ENCODE results near the gene ILDR1.
"Not testable (repeated sequence)": the region's sequence is repeated elsewhere in the genome, so short reads cannot be mapped to it uniquely, and the experiment has no call there.

The ILDR1 gene

DNA sequence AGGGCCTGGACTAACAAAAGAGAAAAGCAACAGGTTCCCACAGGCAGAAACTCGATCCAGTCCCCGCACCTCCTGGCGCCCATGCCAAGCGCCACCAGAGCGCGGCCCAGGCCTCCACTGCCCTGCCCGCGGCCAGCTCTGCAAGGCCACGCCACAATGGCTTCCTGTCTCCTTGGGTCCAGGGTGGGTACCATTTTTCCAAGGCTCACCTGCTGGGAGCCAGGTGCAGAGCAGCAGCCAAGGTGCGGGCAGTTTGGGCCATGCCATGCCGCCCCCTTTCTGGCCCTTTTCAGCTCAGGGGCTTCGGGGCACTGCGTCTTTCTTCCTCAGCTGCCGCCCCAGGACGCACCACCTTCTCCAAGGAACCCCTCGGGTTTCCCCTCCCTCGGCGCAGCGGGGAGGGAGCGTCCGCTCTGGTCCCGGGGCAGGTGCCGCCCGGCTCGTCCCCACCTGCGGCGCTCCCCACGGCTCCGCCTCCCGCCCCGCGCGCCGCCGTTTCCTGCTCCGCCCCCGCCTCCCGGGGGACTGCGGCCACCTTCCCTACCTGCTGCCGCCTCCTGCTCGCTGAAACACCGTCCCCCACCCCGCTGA is at the start of gene ILDR1:
ILDR1 (minus strand) TSS at position 437 of the 591 bp plus-strand sequence; CDS start at position 267, 170 bp downstream.
- peak; percentile 43 for DNase-seq

DNA sequence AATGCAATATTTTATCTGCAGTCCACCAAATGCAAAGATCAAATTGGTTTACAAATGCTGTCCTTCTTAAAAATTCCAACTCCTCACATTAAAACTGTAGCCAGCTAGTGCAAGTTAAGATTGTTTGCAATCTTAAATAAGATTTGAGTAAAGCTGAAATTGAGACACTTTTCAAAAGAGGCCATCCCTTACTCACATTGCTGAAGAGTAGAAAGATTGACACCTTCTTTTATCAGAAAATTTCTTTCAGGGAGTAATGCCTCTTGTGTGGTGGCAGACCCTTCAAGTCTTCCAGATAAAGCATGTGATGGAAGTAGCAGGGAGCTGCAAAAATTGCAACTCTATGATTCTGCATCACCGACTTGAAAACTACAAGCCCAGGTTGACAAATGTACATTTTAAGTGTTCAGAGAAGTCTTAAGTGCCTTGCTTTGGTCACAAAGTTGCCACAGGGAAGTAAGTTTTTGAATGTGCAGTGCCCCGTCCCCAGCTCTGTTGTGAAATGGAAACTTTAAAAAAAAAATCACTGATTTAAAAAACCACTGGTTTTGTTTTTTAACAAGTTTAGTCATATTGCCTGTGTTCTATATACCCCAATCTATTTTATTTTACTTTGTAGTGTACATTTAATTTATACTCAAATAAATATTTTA is 45.7 kb upstream of the ILDR1 start:
- no peak for DNase-seq

DNA sequence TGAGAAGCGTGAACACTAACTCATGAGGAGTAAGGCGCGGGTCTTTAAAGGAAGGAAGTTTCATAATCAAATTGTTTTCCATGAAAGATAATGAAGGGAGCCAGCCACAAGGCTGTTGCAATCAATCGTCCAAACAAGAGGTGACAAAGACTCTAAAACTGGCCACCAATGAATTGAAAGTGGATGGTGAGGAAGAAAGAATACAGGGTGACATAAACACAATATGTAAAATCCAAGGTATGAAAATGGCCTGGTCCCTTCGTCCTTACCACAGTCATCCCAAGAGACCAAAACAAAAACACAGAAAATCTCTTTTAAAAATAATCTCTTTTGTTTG is 45.1 kb upstream of the ILDR1 start:
- DNase-seq, result no peak

DNA sequence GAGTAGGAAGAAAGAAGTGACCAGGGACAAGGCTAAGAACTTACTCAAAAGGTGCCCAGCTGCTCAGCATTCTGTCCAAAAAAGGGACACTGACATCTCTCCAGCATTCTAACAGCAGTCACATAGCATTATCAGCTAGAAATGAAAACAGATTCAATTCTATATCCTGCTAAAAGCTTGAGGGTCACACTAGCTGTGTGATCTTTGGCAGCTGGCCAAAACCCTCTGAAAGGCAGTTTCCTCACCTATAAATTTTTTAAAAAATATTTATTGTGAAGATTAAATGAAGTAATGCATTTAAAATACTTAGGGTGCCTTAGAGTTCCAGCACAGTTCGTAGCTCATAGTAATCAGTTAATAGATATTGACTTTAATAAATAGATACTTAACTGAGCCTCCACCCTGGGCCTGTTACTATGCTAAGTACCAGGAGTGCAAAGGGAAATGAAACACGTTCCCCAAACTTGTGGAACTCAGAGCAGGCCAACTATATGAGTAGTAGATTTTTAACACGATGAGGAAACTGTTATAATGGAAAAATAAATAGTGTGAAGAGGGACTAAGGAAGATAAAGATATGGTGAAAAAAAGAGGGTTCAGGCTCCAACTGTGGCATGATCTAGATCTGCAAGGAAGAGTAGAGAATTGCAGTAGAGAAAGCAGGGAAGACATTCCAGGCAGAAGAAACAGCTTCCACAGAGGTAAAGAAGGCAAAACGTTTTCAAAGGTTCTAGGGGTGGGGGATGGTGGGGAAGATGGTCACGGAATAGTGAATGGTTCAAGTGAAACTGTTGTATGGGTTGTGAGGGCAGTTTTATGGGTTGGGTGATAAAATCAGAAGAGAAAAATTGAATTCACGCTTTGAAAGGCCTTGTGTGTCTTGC is 44.5 kb upstream of the ILDR1 start:
- DNase-seq, result no peak

DNA sequence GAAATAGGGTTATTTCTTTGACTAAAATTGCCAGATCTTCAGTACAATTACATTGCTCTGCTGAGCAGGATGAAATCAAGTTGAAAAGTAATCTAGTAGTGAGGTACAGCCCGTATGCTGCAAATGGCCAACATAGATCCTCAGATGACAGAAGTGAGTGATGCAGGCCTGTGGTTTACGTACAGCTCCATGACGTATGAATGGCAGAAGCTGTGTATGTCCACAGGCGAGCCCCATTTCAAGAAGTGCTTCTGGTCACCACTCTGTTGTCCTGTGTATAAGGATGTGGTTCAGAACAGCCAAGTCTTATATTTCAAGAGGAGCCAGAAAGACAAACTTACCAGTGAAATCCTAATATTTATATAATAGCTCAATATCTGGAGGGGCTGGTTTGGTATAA is 42.3 kb upstream of the ILDR1 start:
- no peak for DNase-seq

DNA sequence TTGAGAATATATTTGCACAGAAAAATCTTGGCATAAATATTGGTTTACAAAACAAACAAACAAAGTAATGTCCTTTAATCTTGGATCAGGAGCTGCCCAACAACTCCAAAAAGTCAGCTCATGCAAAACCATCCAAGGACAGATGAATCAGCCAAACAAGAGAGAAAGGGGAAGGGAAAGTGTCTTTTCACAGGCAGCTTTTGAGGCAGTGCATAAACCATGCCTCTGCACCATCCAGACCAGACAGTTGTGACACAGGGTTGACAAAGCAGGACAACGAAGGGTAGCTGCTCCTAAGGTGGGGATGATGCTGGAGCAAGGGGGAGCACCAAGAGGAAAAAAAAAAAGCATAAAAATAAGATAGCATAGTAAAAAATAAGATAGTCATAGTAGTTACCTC is 41.9 kb upstream of the ILDR1 start:
- no peak for DNase-seq

DNA sequence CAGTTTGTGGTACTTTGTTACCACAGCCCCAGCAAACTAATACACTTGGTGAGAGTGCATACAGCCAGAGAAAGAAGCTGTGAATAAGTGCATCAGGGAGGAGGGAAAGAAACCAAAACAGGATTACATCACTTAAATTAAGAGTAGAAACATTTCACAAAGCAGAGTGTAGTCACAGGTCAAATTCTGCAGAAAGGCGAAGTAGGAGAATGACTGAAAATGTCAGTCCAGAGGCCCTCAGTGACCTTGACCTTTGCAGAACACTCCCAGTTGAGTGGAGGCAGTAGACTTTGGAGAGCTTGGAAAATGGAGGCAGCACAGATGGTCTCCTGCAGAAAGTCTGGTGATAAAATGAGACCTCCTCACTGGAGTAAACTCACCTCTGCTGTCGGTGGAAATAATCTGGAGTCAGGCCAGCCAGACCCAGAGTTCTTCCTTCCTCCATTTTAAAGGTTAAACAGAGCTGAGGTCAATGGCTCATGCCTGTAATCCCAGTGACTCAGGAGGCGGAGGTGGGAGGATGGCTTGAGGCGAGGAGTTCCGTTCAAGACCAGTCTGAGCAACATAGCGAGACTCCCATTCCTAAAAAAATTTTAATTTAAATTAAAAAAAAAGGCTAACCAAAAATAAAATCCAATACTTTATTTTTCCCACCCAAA is 38.1 kb upstream of the ILDR1 start:
- DNase-seq, result no peak

DNA sequence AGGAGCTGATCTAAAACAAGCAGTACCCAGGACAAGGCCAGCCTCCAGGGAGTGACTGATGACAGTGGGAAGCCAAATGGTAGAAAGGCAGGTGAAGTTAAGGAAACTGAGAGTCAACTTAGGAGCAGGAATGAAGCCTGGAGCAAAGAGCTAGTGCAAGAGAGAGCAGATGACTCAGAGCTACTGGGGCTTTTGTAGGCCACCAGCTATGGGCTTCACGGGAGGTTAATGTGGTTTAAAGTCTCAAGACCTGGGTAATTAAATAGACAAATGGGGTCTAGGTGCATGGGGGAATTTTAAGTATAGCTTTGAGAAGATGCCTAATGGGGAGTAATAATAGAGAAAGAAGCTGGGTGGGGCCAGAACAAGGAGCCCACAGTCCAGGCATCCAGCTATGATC is 36.2 kb upstream of the ILDR1 start:
- DNase-seq, result no peak

DNA sequence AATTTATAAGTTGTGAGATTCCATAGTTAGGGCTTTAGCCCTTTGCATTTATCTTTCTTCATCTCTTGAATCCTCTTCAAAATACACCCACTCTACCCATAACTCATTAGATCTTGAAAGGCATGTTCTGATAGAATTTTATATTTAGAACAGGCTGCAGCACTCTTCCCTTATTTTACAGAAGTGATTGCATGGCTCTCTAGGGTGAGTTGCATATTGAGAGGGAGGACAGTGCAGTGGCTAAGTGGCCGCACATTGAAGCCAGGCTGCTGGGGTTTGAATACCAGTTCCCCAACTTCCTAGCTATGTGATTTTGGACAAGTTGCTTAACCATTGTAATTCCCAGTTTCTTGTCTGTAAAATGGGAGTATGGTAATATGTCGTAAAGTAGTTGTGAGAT is 35.6 kb upstream of the ILDR1 start:
- DNase-seq, result no peak

DNA sequence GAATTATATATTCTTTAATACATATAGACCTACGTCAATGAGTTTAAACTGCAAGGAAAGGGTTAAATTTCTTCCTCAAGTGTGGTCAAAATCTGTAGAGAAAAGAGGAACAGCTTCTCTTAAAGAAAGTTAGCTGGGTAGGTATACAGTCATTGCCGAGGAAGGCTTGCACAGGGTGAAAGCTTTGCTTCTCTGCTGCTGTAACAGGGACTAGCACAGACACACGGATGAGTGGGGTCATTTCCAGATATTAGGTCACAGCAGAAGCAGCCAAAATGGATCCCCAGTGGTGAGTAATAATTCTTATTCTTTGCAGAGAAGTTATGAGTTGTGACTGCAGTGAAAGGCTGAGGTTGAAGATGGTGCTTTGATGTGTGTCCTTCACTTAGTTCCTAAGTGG is 33.2 kb upstream of the ILDR1 start, which contains the start of gene CD86:
CD86 (plus strand) TSS at position 148 of the 400 bp plus-strand sequence; CDS start at position 276, 128 bp downstream.
- DNase-seq, result no peak

DNA sequence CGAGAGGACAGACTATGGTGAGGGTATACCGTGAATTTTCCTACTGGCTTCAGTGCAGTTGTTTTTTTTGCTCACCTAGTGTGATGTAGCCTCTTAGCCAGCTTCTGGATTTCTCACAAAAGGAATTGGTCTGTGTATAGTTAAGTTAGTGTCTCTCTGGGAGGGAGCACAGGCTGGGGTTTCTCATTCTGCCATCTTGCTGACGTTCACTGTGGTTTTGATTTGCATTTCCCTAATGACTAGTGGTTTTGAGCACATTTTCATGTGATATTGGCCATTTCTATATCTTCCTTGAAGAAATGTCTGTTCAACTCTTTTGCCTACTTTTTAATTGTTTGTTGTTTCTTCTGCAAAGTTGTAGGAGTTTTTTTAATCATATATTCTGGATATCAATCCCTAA is 30.9 kb upstream of the ILDR1 start:
- no peak for DNase-seq

DNA sequence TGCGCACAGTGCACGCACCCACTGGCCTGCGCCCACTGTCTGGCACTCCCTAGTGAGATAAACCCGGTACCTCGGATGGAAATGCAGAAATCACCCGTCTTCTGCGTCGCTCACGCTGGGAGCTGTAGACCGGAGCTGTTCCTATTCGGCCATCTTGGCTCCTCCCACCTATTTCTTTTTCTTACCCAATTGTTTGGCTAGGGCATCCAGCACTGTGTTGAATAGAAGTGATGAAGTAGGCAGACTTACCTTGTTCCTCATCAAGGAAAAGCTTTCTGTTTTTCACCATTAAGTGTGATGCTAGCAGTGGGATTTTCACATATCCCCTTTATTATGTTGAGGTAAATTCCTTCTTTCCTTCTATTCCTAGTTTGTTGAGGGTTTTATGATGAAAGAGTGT is 25.7 kb upstream of the ILDR1 start:
- not testable (repeated sequence) for DNase-seq

DNA sequence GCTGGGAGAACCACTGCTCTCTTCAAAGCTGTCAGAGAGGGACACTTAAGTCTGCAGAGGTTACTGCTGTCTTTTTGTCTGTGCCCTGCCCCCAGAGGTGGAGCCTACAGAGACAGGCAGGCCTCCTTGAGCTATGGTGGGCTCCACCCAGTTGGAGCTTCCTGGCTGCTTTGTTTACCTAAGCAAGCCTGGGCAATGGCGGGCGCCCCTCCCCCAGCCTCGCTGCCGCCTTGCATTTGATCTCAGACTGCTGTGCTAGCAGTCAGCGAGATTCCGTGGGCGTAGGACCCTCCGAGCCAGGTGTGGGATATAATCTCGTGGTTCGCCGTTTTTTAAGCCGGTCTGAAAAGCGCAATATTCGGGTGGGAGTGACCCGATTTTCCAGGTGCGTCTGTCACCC is 25.2 kb upstream of the ILDR1 start:
- not testable (repeated sequence) for DNase-seq

DNA sequence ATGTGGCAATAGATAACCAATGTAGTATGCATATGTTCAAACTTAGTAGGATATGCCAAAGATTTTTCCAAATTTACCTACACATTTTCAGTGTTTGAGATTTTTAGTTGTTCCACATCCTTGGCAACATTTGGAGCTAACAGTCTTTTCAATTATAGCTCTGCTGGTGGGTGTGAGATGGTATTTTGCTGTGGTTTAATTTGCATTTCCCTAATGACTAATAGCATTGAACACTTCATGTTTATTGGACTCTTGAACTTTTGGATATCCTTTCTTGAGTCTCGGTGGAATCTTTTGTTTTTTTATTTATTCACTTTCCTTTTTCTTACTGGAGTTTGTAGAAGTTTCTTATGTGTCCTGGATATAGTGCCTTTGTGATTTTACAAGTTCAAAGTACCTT is 11.0 kb upstream of the ILDR1 start:
- no peak for DNase-seq

DNA sequence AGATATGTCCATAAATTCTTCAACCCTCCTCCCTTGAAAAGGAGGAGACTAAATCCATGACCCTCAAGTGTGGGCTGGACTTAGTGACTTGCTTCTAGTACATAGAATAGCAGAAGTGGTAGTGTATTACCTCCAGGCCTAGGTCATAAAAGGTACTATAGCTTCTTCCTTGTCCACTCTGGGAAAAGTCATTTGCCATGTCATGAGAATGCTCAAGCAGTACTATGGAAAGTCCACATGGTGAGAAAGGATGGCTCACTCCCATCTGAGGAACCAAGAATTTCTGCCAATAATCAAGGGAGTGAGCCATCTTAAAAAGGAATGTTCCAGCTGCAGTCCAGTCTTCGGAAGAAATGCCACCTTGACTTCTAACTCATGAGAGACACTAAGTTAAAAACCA is 10.5 kb upstream of the ILDR1 start:
- no peak for DNase-seq

DNA sequence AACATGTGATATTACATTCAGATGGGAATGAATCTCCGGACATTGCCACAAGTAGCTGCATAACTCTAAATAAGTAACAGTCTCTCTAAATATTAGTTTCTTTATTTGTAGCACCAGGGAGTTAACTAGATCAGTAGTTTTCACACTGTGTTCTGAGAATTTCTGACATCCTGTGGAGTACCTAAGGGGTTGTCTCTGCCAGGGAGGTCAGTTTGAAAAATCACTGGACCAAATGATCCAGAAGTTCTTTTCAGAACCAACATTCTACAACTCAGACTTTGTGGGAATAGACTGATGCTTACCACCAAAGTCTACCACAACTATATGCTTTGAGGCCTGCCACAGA is 9.0 kb upstream of the ILDR1 start:
- DNase-seq, result no peak

DNA sequence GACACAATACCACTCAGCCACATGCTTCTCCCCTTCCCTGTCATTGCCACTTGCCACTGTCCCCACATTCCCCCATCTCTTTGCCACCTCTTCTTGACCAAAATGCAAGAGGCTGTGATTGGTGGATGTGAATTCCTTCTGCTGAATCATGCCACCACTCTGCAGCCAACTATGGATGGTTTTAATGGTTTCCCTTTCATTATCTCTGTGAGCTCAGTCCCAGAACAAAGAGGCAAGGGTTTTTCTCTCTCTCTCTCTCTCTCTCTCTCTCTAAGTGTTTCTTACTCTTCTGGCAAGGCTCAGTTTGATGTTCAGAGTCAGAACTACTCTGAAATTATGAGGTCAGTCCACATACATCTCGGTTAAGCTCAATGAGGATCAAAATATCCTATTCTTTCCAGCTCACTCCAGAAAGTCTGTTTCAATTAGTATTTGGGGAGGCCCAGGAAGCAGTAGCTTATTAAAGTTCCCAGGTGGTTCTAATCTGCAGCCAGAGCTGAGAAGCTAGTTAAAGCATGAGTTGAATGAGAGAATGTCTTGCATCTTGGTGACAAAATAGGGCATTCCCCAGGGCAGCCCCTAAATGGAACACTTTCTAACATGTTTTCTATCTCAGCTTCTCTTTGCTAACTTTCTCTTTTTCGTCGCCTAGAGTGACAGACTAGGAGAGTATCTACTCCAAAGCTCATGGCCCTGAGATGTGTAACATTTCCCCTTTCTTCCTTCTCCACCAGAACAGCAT is 8.5 kb upstream of the ILDR1 start:
- DNase-seq, result no peak

DNA sequence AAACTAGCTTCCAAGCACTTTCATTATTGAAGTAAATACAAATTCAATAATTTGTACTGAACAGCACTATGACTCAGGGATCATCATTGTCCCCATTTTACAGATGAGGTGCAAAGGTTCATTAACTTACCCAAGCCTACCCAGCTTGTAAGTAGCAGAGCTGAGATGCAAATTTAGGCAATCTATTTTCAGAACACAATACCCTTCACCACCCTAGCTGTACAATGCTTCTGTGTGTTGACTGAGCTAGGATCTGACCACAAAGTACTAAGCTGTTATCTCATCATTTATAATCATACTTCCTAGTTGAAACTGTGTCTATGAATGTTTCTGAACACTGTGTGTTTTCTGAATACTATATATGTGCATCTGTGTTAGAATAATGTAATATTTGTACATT is 3.2 kb upstream of the ILDR1 start:
- DNase-seq, result no peak

DNA sequence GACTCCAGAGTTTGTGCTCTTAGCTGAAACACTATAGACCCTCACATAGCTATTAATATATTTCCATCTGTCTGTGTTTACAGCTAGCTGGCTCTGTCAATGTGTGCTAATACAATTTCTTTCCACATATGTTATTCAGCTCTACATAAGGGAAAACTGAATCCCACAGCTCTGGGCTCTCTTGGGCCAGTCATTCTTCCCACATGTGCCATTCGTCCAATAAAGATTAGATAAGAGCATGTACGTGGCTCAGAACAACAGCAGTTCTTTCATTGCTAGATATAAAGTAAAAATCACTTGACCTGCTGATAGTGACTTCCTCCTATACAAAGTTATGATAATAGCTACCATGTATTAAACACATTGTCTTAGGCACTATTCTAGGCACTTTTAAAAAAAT is 2.8 kb upstream of the ILDR1 start:
- no peak for DNase-seq

DNA sequence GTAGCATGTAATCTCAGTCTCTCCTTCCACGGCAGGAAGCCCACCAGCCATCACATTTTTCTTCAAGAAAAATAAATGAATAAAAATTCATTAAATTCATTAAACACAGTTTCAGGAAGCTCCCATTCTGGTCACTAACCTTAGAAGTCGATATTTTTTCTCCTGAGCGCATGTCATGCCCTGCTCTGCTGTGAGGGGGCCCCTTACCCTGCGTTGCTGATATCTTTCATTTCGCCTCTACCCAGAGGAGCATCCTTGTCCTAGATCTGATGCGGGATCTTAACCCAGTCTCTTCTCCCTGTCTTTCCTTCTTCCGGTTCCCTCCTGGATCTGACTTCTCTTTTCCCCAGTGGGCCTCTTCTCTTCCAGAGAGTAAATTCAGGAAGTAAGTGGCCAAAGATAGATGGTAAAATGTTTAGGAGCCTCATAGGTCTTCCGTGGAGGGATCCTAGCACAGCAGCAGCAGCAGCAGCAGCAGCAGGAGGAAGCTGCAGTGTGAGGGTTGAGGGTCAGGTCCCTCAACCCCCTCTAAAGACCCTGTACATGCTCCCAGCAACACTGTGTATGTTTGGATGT is 1.4 kb upstream of the ILDR1 start:
- no peak for DNase-seq

DNA sequence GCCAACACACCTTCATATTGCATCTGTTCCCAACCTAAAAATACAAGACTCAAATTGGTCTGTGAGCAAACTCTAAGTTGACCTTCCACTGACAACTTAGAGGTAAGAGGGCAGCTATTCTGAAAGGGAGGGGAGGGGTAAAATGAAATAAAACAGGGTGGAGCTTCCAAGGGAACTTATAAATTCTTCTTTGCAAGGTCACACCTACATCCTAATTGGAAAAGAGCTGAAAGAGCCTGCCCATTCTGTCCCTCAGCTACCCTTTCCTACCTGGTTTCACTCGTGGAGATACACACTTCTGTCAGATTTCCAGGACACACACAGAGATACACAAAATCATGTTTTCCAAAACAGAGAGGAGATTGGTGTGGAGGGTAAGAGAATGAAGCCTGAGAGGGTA is 1.0 kb downstream of the ILDR1 start:
- DNase-seq, result no peak

DNA sequence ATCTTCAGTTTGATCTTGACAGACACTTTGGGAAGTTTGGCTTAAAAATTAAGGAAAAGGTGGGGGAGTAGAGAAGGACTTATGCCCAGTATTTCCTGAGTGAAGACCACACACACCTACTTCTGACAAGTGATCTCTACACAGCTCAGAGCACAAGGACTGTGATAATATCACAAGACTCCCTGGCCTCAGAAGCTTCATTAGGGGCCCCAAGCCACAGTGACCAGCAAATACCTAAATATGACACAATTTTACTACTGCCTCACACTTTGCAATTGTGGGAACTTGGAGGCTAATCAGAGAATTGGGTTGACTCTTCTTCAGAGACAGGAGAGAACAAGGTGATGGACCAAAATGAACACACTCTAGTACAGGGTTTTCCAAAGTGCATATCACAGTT is 2.6 kb downstream of the ILDR1 start:
- no peak for DNase-seq

DNA sequence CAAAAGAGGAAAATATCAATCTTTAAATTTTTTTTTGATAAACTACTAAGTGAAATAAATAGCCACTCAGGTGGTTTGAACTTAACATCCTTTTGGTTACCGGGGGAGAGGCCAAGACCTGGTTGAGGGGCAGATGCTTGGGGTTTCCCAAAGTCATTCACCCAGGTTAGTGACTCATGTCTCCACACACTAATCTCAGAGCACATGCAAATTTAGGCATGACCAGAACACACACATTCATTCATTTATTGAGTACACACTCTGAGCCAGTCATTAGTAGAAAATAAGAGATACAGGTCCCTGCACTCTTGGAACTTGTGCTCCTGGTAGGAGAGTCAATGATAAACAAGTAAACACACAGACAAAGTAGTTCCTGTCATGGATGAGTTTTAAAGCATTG is 7.3 kb downstream of the ILDR1 start:
- no peak for DNase-seq

Data from DMS79 treated with DMSO at 0.1 percent for 48 hours (cell line).